Measurements from ENCODE around the gene CLSTN2.
A peak's percentile ranks its signal among the peaks of the same experiment; 100 is the strongest.

The CLSTN2 gene

GRCh38 chr3:140403608-140404007, 468.6 kb downstream of the CLSTN2 start:
- Histone ChIP-seq H2AFZ (ENCODE audit: low read length) (no peak overlapping the region), H2BK120ac (ENCODE audit: low read depth, low read length) (no peak overlapping the region), H2AK5ac (ENCODE audit: low read depth, low read length) (no peak overlapping the region), H3K14ac (ENCODE audit: low read length) (no peak overlapping the region), H3K4me3 (ENCODE audit: low read length in 2 of 2) (no peak overlapping the region), H2BK5ac (ENCODE audit: low read length) (no peak overlapping the region), H3K36me3 (replicated peaks in 1 of 2; ENCODE audit: control insufficient read depth in 2 of 2, insufficient read depth in 2 of 2, low read length in 2 of 2) (no peaks in the 10 kb centered on the region), H3K18ac (ENCODE audit: low read length) (peak overlapping the region; percentile 7), H3K9me3 (replicated peaks in 1 of 2; ENCODE audit: control insufficient read depth in 2 of 2, insufficient read depth in 1 of 2, low read depth in 1 of 2, low read length in 2 of 2) (no peaks in the 10 kb centered on the region), H3K23ac (ENCODE audit: low read depth, low read length, poor library complexity) (no peak overlapping the region), H3K27me3 (ENCODE audit: control insufficient read depth in 3 of 3, insufficient read depth in 3 of 3, low read depth in 1 of 3, low read length in 3 of 3) (no peaks in the 10 kb centered on the region), H2BK15ac (ENCODE audit: low read length) (no peak overlapping the region), H3K9ac (ENCODE audit: low read depth, low read length, poor library complexity) (no peak overlapping the region), H4K91ac (ENCODE audit: low read depth, low read length, poor library complexity) (no peak overlapping the region), H3K4me2 (ENCODE audit: insufficient read depth, low read length, poor library complexity, severe bottlenecking) (no peak overlapping the region), H3K4ac (ENCODE audit: low read length) (no peak overlapping the region), H3K27ac (replicated peaks; ENCODE audit: low read length) (no peak overlapping the region), H3K4me1 (ENCODE audit: control insufficient read depth in 2 of 2, insufficient read depth in 1 of 2, low read depth in 1 of 2, low read length in 2 of 2) (peaks cover 0 to 3% of the 10 kb centered on the region in 2 donors), H3K79me1 (ENCODE audit: low read depth, low read length) (no peaks in the 10 kb centered on the region), H4K8ac (ENCODE audit: low read depth, low read length) (no peak overlapping the region), H2BK12ac (ENCODE audit: low read length) (no peak overlapping the region)
- no CpG with 5 or more reads among the region's 6 CpGs for WGBS, 2 donors (ENCODE audit: extremely low coverage in 2 of 2, insufficient read length in 2 of 2, insufficient replicate concordance in 1 of 2)
- no peak for DNase-seq (ENCODE audit: low spot score)

GRCh38 chr3:140406655-140407054, 471.7 kb downstream of the CLSTN2 start:
- no peak overlapping the region for H2AK5ac ChIP-seq (ENCODE audit: low read depth, low read length)
- no peak overlapping the region for H3K27ac ChIP-seq (replicated peaks; ENCODE audit: low read length)
- no peak overlapping the region for H2BK15ac ChIP-seq (ENCODE audit: low read length)
- no peak overlapping the region for H3K4ac ChIP-seq (ENCODE audit: low read length)
- no peak overlapping the region for H3K4me3 ChIP-seq (ENCODE audit: low read length in 2 of 2)
- H4K91ac ChIP-seq (ENCODE audit: low read depth, low read length, poor library complexity), result no peak overlapping the region
- peaks cover 0 to 4% of the 10 kb centered on the region in 2 donors for H3K9me3 ChIP-seq (replicated peaks in 1 of 2; ENCODE audit: control insufficient read depth in 2 of 2, insufficient read depth in 1 of 2, low read depth in 1 of 2, low read length in 2 of 2)
- peaks cover 0 to 3% of the 10 kb centered on the region in 2 donors for H3K4me1 ChIP-seq (ENCODE audit: control insufficient read depth in 2 of 2, insufficient read depth in 1 of 2, low read depth in 1 of 2, low read length in 2 of 2)
- H2BK5ac ChIP-seq (ENCODE audit: low read length), result no peak overlapping the region
- no peak overlapping the region for H2AFZ ChIP-seq (ENCODE audit: low read length)
- no peak overlapping the region for H3K23ac ChIP-seq (ENCODE audit: low read depth, low read length, poor library complexity)
- no peak overlapping the region for H3K18ac ChIP-seq (ENCODE audit: low read length)
- H3K36me3 ChIP-seq (replicated peaks in 1 of 2; ENCODE audit: control insufficient read depth in 2 of 2, insufficient read depth in 2 of 2, low read length in 2 of 2), result peaks cover 0 to 3% of the 10 kb centered on the region in 2 donors
- H3K27me3 ChIP-seq (ENCODE audit: control insufficient read depth in 3 of 3, insufficient read depth in 3 of 3, low read depth in 1 of 3, low read length in 3 of 3), result no peaks in the 10 kb centered on the region
- DNase-seq (ENCODE audit: low spot score), result no peak
- no peaks in the 10 kb centered on the region for H3K79me1 ChIP-seq (ENCODE audit: low read depth, low read length)
- H2BK120ac ChIP-seq (ENCODE audit: low read depth, low read length), result no peak overlapping the region
- H3K9ac ChIP-seq (ENCODE audit: low read depth, low read length, poor library complexity), result no peak overlapping the region
- no peak overlapping the region for H3K4me2 ChIP-seq (ENCODE audit: insufficient read depth, low read length, poor library complexity, severe bottlenecking)
- no peak overlapping the region for H3K14ac ChIP-seq (ENCODE audit: low read length)
- no peak overlapping the region for H4K8ac ChIP-seq (ENCODE audit: low read depth, low read length)
- H2BK12ac ChIP-seq (ENCODE audit: low read length), result no peak overlapping the region

- Histone ChIP-seq H2BK5ac (ENCODE audit: low read length) (no peak overlapping the region), H3K27ac (replicated peaks; ENCODE audit: low read length) (no peak overlapping the region), H3K9me3 (replicated peaks in 1 of 2; ENCODE audit: control insufficient read depth in 2 of 2, insufficient read depth in 1 of 2, low read depth in 1 of 2, low read length in 2 of 2) (peaks cover 0 to 4% of the 10 kb centered on the region in 2 donors), H2BK120ac (ENCODE audit: low read depth, low read length) (no peak overlapping the region), H3K79me1 (ENCODE audit: low read depth, low read length) (no peaks in the 10 kb centered on the region), H2BK15ac (ENCODE audit: low read length) (no peak overlapping the region), H3K4me1 (ENCODE audit: control insufficient read depth in 2 of 2, insufficient read depth in 1 of 2, low read depth in 1 of 2, low read length in 2 of 2) (peaks cover 0 to 3% of the 10 kb centered on the region in 2 donors), H3K23ac (ENCODE audit: low read depth, low read length, poor library complexity) (no peak overlapping the region), H3K4ac (ENCODE audit: low read length) (no peak overlapping the region), H3K9ac (ENCODE audit: low read depth, low read length, poor library complexity) (no peak overlapping the region), H3K4me3 (ENCODE audit: low read length in 2 of 2) (no peak overlapping the region), H4K91ac (ENCODE audit: low read depth, low read length, poor library complexity) (no peak overlapping the region), H2BK12ac (ENCODE audit: low read length) (no peak overlapping the region), H3K4me2 (ENCODE audit: insufficient read depth, low read length, poor library complexity, severe bottlenecking) (no peak overlapping the region), H2AFZ (ENCODE audit: low read length) (no peak overlapping the region), H3K27me3 (ENCODE audit: control insufficient read depth in 3 of 3, insufficient read depth in 3 of 3, low read depth in 1 of 3, low read length in 3 of 3) (no peaks in the 10 kb centered on the region), H2AK5ac (ENCODE audit: low read depth, low read length) (no peak overlapping the region), H3K18ac (ENCODE audit: low read length) (peak overlapping the region; percentile 45), H3K36me3 (replicated peaks in 1 of 2; ENCODE audit: control insufficient read depth in 2 of 2, insufficient read depth in 2 of 2, low read length in 2 of 2) (peaks cover 0 to 3% of the 10 kb centered on the region in 2 donors), H4K8ac (ENCODE audit: low read depth, low read length) (no peak overlapping the region), H3K14ac (ENCODE audit: low read length) (no peak overlapping the region)
- no peak for DNase-seq (ENCODE audit: low spot score)
- WGBS, 2 donors (ENCODE audit: extremely low coverage in 2 of 2, insufficient read length in 2 of 2, insufficient replicate concordance in 1 of 2), result no CpG with 5 or more reads among the region's 3 CpGs
Measured at GRCh38 chr3:140408252-140408651, 473.3 kb downstream of the CLSTN2 start.

GRCh38 chr3:140416666-140417065, 481.7 kb downstream of the CLSTN2 start:
- no peak overlapping the region for H2AK5ac ChIP-seq (ENCODE audit: low read depth, low read length)
- H3K79me1 ChIP-seq (ENCODE audit: low read depth, low read length), result no peaks in the 10 kb centered on the region
- no peak overlapping the region for H3K18ac ChIP-seq (ENCODE audit: low read length)
- H4K8ac ChIP-seq (ENCODE audit: low read depth, low read length), result no peak overlapping the region
- H3K9ac ChIP-seq (ENCODE audit: low read depth, low read length, poor library complexity), result no peak overlapping the region
- H4K91ac ChIP-seq (ENCODE audit: low read depth, low read length, poor library complexity), result no peak overlapping the region
- no peak overlapping the region for H3K23ac ChIP-seq (ENCODE audit: low read depth, low read length, poor library complexity)
- peaks cover 0 to 2% of the 10 kb centered on the region in 2 donors for H3K4me1 ChIP-seq (ENCODE audit: control insufficient read depth in 2 of 2, insufficient read depth in 1 of 2, low read depth in 1 of 2, low read length in 2 of 2)
- H2BK15ac ChIP-seq (ENCODE audit: low read length), result no peak overlapping the region
- H2AFZ ChIP-seq (ENCODE audit: low read length), result no peak overlapping the region
- H2BK5ac ChIP-seq (ENCODE audit: low read length), result no peak overlapping the region
- DNase-seq (ENCODE audit: low spot score), result no peak
- H3K4me2 ChIP-seq (ENCODE audit: insufficient read depth, low read length, poor library complexity, severe bottlenecking), result no peak overlapping the region
- no peak overlapping the region for H2BK120ac ChIP-seq (ENCODE audit: low read depth, low read length)
- H3K9me3 ChIP-seq (replicated peaks in 1 of 2; ENCODE audit: control insufficient read depth in 2 of 2, insufficient read depth in 1 of 2, low read depth in 1 of 2, low read length in 2 of 2), result no peaks in the 10 kb centered on the region
- no peak overlapping the region for H3K27ac ChIP-seq (replicated peaks; ENCODE audit: low read length)
- H2BK12ac ChIP-seq (ENCODE audit: low read length), result no peak overlapping the region
- no peak overlapping the region for H3K4me3 ChIP-seq (ENCODE audit: low read length in 2 of 2)
- H3K27me3 ChIP-seq (ENCODE audit: control insufficient read depth in 3 of 3, insufficient read depth in 3 of 3, low read depth in 1 of 3, low read length in 3 of 3), result no peaks in the 10 kb centered on the region
- H3K14ac ChIP-seq (ENCODE audit: low read length), result no peak overlapping the region
- H3K36me3 ChIP-seq (replicated peaks in 1 of 2; ENCODE audit: control insufficient read depth in 2 of 2, insufficient read depth in 2 of 2, low read length in 2 of 2), result no peaks in the 10 kb centered on the region
- no CpG with 5 or more reads among the region's 3 CpGs for WGBS, 2 donors (ENCODE audit: extremely low coverage in 2 of 2, insufficient read length in 2 of 2, insufficient replicate concordance in 1 of 2)
- H3K4ac ChIP-seq (ENCODE audit: low read length), result no peak overlapping the region

All from neuronal stem cell (in vitro differentiated cells).